ENCODE measurements around the gene JCHAIN. TPM values are rescaled to one million over a fixed set of nuclear protein-coding genes. Genes with fewer than 3 reads are reported as not detected.

The JCHAIN gene
- total RNA-seq (2021; fragmentation: NEBNext Ultra II Directional; extraction: Animal tissue kit (Norgen Biotek cat#: 25700)) (not detected in 2 replicates), polyA plus RNA-seq (2011; rRNA removed) (not detected in 2 replicates), polyA minus RNA-seq (2011; rRNA and poly(A)+ RNA removed) (not detected in 2 replicates)
- not detected for polyA plus RNA-seq (2011; cell fraction: cytosol; rRNA removed)
- not detected for polyA plus RNA-seq (2011; cell fraction: nucleus; rRNA removed)
- not detected in 4 replicates for polyA plus RNA-seq (2012, experiment 1 of 2)
- not detected for polyA plus RNA-seq (2012, experiment 2 of 2)
- not detected for polyA plus RNA-seq (2013, experiment 1 of 2)
- not detected for polyA plus RNA-seq (2013, experiment 2 of 2)
- not detected for polyA minus RNA-seq (2011; cell fraction: cytosol; rRNA and poly(A)+ RNA removed)
- polyA minus RNA-seq (2011; cell fraction: nucleus; rRNA and poly(A)+ RNA removed): not detected
- long read RNA-seq, experiment 1: 0 reads
- long read RNA-seq, experiment 2: 0 reads

DNA sequence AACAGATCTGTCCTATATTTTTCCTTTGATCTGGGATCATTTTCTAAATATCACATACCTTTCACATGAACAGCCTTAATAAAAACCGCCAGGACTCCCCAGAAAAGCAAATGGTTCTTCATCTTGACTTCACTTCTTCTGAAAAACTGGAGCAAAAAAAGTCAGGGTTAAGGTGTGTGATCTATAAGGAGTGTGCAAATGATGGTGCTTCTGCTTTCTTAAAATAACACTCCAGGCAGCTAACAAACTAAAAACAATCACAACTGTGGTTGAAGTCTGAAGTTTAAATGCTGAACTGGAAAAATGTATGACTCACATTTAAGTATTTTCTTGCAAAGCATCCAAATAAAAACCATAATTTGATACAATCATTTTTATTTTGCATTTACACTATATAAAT lies at the start of gene JCHAIN:
TSS of gene JCHAIN (minus strand) at position 140 of the 400 bp plus-strand sequence. CDS start at position 122, 18 bp downstream.
- H3K9ac ChIP-seq (replicated peaks in 1 of 4; ENCODE audit: extremely low read depth in 1 of 4, low read depth in 3 of 4, low read length in 3 of 4): no peak within 1 kb of the TSS
- no peak within 1 kb of the TSS for H4K91ac ChIP-seq (replicated peaks; ENCODE audit: insufficient read length, low read length)
- H3K79me2 ChIP-seq (ENCODE audit: control insufficient read depth in 1 of 2, insufficient read depth in 2 of 2, low read length in 2 of 2): no peaks in the 10 kb centered on the region
- no peaks in the 10 kb centered on the region for H3K79me1 ChIP-seq (ENCODE audit: low read depth, low read length)
- H2AFZ ChIP-seq (ENCODE audit: low read length): no peak within 1 kb of the TSS
- no peak within 1 kb of the TSS for H2BK20ac ChIP-seq (ENCODE audit: low read length)
- TF ChIP-seq POU5F1 (IDR thresholded peaks at IDR 0.05; ENCODE audit: low read depth, low read length) (no peak), ZNF274 (IDR thresholded peaks at IDR 0.05; ENCODE audit: borderline replicate concordance, extremely low read depth, low read length) (no peak), EP300 (IDR thresholded peaks at IDR 0.05; ENCODE audit: borderline replicate concordance in 1 of 2, low read depth in 2 of 2, low read length in 2 of 2) (no peak), RNF2 (IDR thresholded peaks at IDR 0.05; ENCODE audit: borderline replicate concordance, low read depth, low read length, missing control alignments, poor library complexity, severe bottlenecking) (no peak), SIN3A (conservative IDR thresholded peaks at IDR 0.05 in 1 of 2, IDR thresholded peaks at IDR 0.05 in 1 of 2; ENCODE audit: low read depth in 1 of 2, low read length in 2 of 2) (no peak)
- TF ChIP-seq, protein P1, sequence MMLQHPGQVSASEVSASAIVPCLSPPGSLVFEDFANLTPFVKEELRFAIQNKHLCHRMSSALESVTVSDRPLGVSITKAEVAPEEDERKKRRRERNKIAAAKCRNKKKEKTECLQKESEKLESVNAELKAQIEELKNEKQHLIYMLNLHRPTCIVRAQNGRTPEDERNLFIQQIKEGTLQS (IDR thresholded peaks at IDR 0.05; ENCODE audit: insufficient read depth, low read depth, low read length): no peak
- H3K23me2 ChIP-seq (ENCODE audit: low read depth, low read length): no peaks in the 10 kb centered on the region; the same call in 1 of the 2 replicates
- H3K4me2 ChIP-seq (ENCODE audit: insufficient read depth in 1 of 2, low read depth in 2 of 2, low read length in 2 of 2): no peak within 1 kb of the TSS
- H2BK15ac ChIP-seq (ENCODE audit: low read length): no peak within 1 kb of the TSS
- no peak for DNase-seq (ENCODE audit: low read depth in 1 of 2, low spot score in 2 of 2)
- ChIA-PET POLR2A (ENCODE audit: partially characterized antibody) (no interaction called here), CTCF (ENCODE audit: partially characterized antibody) (interaction anchor here (0.9 kb wide), 1 partner anchor 154 kb away, joined by 3 read pairs; no protein-coding TSS in a partner anchor)
- H3K56ac ChIP-seq (replicated peaks; ENCODE audit: insufficient read length, low read depth, low read length): no peak within 1 kb of the TSS
- H4K5ac ChIP-seq (ENCODE audit: insufficient read length, low read depth, low read length): no peak within 1 kb of the TSS
- no peak within 1 kb of the TSS for H3K4me3 ChIP-seq (ENCODE audit: extremely low read depth in 1 of 4, insufficient read depth in 2 of 4, low read depth in 3 of 4, low read length in 4 of 4)
- H4K8ac ChIP-seq (ENCODE audit: extremely low read depth, insufficient read depth, low read length): no peak within 1 kb of the TSS
- H3K4me1 ChIP-seq (replicated peaks in 1 of 4; ENCODE audit: control insufficient read depth in 3 of 4, insufficient read depth in 4 of 4, low read length in 3 of 4): no peaks in the 10 kb centered on the region
- no peaks in the 10 kb centered on the region for H4K20me1 ChIP-seq (replicated peaks in 1 of 2; ENCODE audit: control insufficient read depth in 1 of 2, insufficient read depth in 2 of 2, low read length in 2 of 2)
- H3K36me3 ChIP-seq (ENCODE audit: control insufficient read depth in 2 of 4, insufficient read depth in 4 of 4, low read length in 3 of 4): no peaks in the 10 kb centered on the region
- no peak within 1 kb of the TSS for H3K27ac ChIP-seq (ENCODE audit: low read depth, low read length)
- H3K14ac ChIP-seq (ENCODE audit: insufficient read length): no peak within 1 kb of the TSS
- FAIRE-seq: no peak
- no peak within 1 kb of the TSS for H2BK5ac ChIP-seq (ENCODE audit: low read depth, low read length)
- no peak within 1 kb of the TSS for H3K23ac ChIP-seq (ENCODE audit: insufficient read length)
- H2BK12ac ChIP-seq (ENCODE audit: low read depth, low read length): no peak within 1 kb of the TSS
- H3K18ac ChIP-seq (ENCODE audit: extremely low read depth, low read length): no peak within 1 kb of the TSS
- H3K27me3 ChIP-seq (replicated peaks in 1 of 4; ENCODE audit: control insufficient read depth in 3 of 4, extremely low read depth in 1 of 4, insufficient read depth in 3 of 4, low read length in 3 of 4): no peaks in the 10 kb centered on the region
- WGBS, 2 experiments (ENCODE audit: extremely low coverage in 1 of 2, insufficient coverage in 1 of 2, insufficient read length in 1 of 2, insufficient replicate concordance in 2 of 2, low coverage in 1 of 2, low lambda C conversion rate in 2 of 2, missing lambda C conversion rate in 1 of 2): 65% methylated on average over 1 of the region's 1 CpG; no CpG with 5 or more reads in 1 of the 2 experiments
- no peak within 1 kb of the TSS for H2AK5ac ChIP-seq (ENCODE audit: low read depth, low read length)
- no peak within 1 kb of the TSS for H2BK120ac ChIP-seq (replicated peaks; ENCODE audit: low read depth, low read length)
- H3K9me3 ChIP-seq (ENCODE audit: insufficient read depth in 2 of 2, low read depth in 1 of 2, low read length in 1 of 2): no peaks in the 10 kb centered on the region
- H3K4ac ChIP-seq (replicated peaks; ENCODE audit: insufficient read length, low read depth, low read length): no peak within 1 kb of the TSS

All from H1 (cell line).